Stimulated activated CD8-positive, alpha-beta memory T cell treated with anti-CD3 and anti-CD28 coated beads, Interleukin-7, amount 100 ng/mL, for 1 hour (primary cell): ENCODE data around the gene CNTROB.
A peak's percentile ranks its signal among the peaks of the same experiment; 100 is the strongest.

Experiments used
- DNase-seq, 2 donors: peaks; one replicate each; pipeline ENCODE4 v3.0.0-alpha.2; 2020; ENCODE audit warnings: low read depth in 2 of 2

Gene CNTROB

GRCh38 chr17:7931709-7932482 lies at the start of gene CNTROB, which contains the start of gene TRAPPC1:
Gene CNTROB, plus strand, starts transcription at chr17:7932206. Its CDS starts 874 bp downstream, at chr17:7933080.
Gene TRAPPC1, minus strand, starts transcription at chr17:7931946. Its CDS starts 117 bp downstream, at chr17:7931829.
- DNase-seq, result peak; percentile 97 to 99

GRCh38 chr17:7882629-7883028 lies 49.4 kb upstream of the CNTROB start:
- no peak for DNase-seq

- DNase-seq, result no peak
These were observed 48.1 kb upstream of the CNTROB start for GRCh38 chr17:7883781-7884386.

GRCh38 chr17:7884581-7885366 lies 47.2 kb upstream of the CNTROB start:
- DNase-seq, result peak in 1 of 2 donors; percentile 17

GRCh38 chr17:7885367-7886226 lies 46.4 kb upstream of the CNTROB start:
- peak in 1 of 2 donors; percentile 11 for DNase-seq

- peak in 1 of 2 donors; percentile 11 for DNase-seq
These were observed 45.6 kb upstream of the CNTROB start for GRCh38 chr17:7886227-7887037.

- no peak for DNase-seq
These were observed 44.9 kb upstream of the CNTROB start for GRCh38 chr17:7887038-7887481.

GRCh38 chr17:7887482-7888183 lies 44.4 kb upstream of the CNTROB start:
- peak; percentile 63 to 73 for DNase-seq

- DNase-seq, result no peak
These were observed 43.7 kb upstream of the CNTROB start, which contains the start of gene CHD3 for GRCh38 chr17:7888184-7888920. Gene CHD3, plus strand, starts transcription at chr17:7888789. Its CDS starts 212 bp downstream, at chr17:7889001.

GRCh38 chr17:7889166-7889955 lies 42.6 kb upstream of the CNTROB start:
- no peak for DNase-seq

GRCh38 chr17:7893187-7893880 lies 38.7 kb upstream of the CNTROB start:
- no peak for DNase-seq

- no peak for DNase-seq
These were observed 37.8 kb upstream of the CNTROB start for GRCh38 chr17:7894226-7894625.

GRCh38 chr17:7894866-7895265 lies 37.1 kb upstream of the CNTROB start:
- DNase-seq, result no peak

GRCh38 chr17:7897090-7897489 lies 34.9 kb upstream of the CNTROB start:
- no peak for DNase-seq

- DNase-seq, result no peak
These were observed 34.2 kb upstream of the CNTROB start for GRCh38 chr17:7897773-7898172.

GRCh38 chr17:7903154-7904103 lies 28.6 kb upstream of the CNTROB start:
- no peak for DNase-seq
